SK-N-SH treated with all-trans-retinoic acid at 6 μM for 48 hours (cell line): ENCODE measurements around the gene SPINK6.

Source experiments
- ARNTL ChIP-seq: fragments of 450-650 bp; formaldehyde crosslinking; IDR thresholded peaks from 2 replicates; pipeline ENCODE4 v1.5.0; 2020; ENCODE audit warnings: low read depth, mild to moderate bottlenecking, moderate library complexity, borderline replicate concordance
- GLIS3 ChIP-seq: fragments of 250-450 bp; sonication (Bioruptor Pico); IDR thresholded peaks from 2 replicates; pipeline ENCODE4 v1.5.0; 2020; ENCODE audit warnings: mild to moderate bottlenecking, moderate library complexity
- PPARA ChIP-seq: fragments of 250-450 bp; sonication (Bioruptor Pico); IDR thresholded peaks from 2 replicates; pipeline ENCODE4 v1.5.0; 2020; ENCODE audit warnings: mild to moderate bottlenecking, borderline replicate concordance
- RARB ChIP-seq: fragments of 250-450 bp; sonication (Bioruptor Pico); IDR thresholded peaks from 2 replicates; pipeline ENCODE4 v1.8.0; 2021; ENCODE audit warnings: mild to moderate bottlenecking, moderate library complexity
- TOX ChIP-seq: fragments of 250-450 bp; sonication (Bioruptor Pico); IDR thresholded peaks from 2 replicates; pipeline ENCODE4 v1.8.0; 2021; ENCODE audit warnings: mild to moderate bottlenecking, moderate library complexity, borderline replicate concordance
- ZC3H10 ChIP-seq: fragments of 250-450 bp; sonication (Bioruptor Pico); IDR thresholded peaks from 2 replicates; pipeline ENCODE4 v1.5.1; 2021; ENCODE audit warnings: mild to moderate bottlenecking, moderate library complexity
- ZFP30 ChIP-seq: fragments of 450-650 bp; formaldehyde crosslinking; IDR thresholded peaks from 2 replicates; pipeline ENCODE4 v1.5.0; 2022; ENCODE audit warnings: mild to moderate bottlenecking, moderate library complexity
- ZNF70 ChIP-seq: fragments of 450-650 bp; formaldehyde crosslinking; IDR thresholded peaks from 2 replicates; pipeline ENCODE4 v1.5.0; 2020; ENCODE audit warnings: mild to moderate bottlenecking, moderate library complexity
- ZNF8 ChIP-seq: fragments of 450-650 bp; formaldehyde crosslinking; IDR thresholded peaks from 2 replicates; pipeline ENCODE4 v1.5.0; 2020; ENCODE audit warnings: mild to moderate bottlenecking, moderate library complexity
- TF ChIP-seq, protein P1 (sequence below): fragments of 250-450 bp; sonication (Bioruptor Pico); IDR thresholded peaks from 2 replicates; pipeline ENCODE4 v1.8.0; 2020; ENCODE audit warnings: mild to moderate bottlenecking, moderate library complexity, borderline replicate concordance
- TF ChIP-seq, protein P2 (sequence below): fragments of 250-450 bp; sonication (Bioruptor Pico); IDR thresholded peaks from 2 replicates; pipeline ENCODE4 v1.5.1; 2020; ENCODE audit warnings: low read depth, mild to moderate bottlenecking, moderate library complexity

DNA sequence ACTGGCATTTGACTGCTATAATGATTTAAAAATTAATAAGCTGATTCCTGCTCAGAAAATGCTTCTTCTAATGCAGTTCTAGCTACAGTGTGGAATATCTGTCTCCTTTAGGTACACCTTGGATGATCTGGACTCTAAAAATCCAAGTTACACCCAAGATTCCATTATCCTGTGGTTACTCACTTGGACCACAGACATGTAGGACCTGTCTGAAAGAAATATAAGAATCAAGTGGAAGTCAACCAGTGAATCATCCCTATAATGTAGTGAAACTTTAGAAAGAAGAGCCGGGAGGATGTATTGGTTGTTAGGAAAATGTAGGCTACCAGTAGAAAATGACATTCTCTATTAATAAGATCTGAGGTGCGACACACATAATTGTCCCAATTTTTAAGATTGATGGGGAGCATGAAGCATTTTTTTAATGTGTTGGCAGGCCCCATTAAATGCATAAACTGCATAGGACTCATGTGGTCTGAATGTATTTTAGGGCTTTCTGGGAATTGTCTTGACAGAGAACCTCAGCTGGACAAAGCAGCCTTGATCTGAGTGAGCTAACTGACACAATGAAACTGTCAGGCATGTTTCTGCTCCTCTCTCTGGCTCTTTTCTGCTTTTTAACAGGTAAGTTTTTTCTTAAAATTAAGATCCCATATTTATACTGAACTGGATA, at the start of gene SPINK6:
- TF ChIP-seq, protein P1, sequence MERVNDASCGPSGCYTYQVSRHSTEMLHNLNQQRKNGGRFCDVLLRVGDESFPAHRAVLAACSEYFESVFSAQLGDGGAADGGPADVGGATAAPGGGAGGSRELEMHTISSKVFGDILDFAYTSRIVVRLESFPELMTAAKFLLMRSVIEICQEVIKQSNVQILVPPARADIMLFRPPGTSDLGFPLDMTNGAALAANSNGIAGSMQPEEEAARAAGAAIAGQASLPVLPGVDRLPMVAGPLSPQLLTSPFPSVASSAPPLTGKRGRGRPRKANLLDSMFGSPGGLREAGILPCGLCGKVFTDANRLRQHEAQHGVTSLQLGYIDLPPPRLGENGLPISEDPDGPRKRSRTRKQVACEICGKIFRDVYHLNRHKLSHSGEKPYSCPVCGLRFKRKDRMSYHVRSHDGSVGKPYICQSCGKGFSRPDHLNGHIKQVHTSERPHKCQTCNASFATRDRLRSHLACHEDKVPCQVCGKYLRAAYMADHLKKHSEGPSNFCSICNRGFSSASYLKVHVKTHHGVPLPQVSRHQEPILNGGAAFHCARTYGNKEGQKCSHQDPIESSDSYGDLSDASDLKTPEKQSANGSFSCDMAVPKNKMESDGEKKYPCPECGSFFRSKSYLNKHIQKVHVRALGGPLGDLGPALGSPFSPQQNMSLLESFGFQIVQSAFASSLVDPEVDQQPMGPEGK (CRISPR knock-in tag) = no peak
- TF ChIP-seq ZC3H10 (CRISPR knock-in tag) = no peak
- TF ChIP-seq RARB (CRISPR knock-in tag) = no peak
- TF ChIP-seq ZNF8 = no peak
- TF ChIP-seq GLIS3 (CRISPR knock-in tag) = no peak
- TF ChIP-seq, protein P2, sequence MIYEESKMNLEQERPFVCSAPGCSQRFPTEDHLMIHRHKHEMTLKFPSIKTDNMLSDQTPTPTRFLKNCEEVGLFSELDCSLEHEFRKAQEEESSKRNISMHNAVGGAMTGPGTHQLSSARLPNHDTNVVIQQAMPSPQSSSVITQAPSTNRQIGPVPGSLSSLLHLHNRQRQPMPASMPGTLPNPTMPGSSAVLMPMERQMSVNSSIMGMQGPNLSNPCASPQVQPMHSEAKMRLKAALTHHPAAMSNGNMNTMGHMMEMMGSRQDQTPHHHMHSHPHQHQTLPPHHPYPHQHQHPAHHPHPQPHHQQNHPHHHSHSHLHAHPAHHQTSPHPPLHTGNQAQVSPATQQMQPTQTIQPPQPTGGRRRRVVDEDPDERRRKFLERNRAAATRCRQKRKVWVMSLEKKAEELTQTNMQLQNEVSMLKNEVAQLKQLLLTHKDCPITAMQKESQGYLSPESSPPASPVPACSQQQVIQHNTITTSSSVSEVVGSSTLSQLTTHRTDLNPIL (CRISPR knock-in tag) = no peak
- no peak for TF ChIP-seq ARNTL
- no peak for TF ChIP-seq ZFP30 (CRISPR knock-in tag)
- no peak for TF ChIP-seq PPARA
- no peak for TF ChIP-seq ZNF70 (CRISPR knock-in tag)
- no peak for TF ChIP-seq TOX (CRISPR knock-in tag)
